NCI-H345 (cell line): ENCODE measurements around the gene ANKRD23.
"Not testable (repeated sequence)": the region's sequence is repeated elsewhere in the genome, so short reads cannot be mapped to it uniquely, and the experiment has no call there.

ENCODE experiments used
- DNase-seq: peaks from one replicate; lab custom pipeline; 2025; lab: John Stamatoyannopoulos, UW

The ANKRD23 gene

GRCh38 chr2:96843538-96844268 lies at the start of gene ANKRD23:
ANKRD23 (minus strand) TSS chr2:96844021; CDS start chr2:96843992, 29 bp downstream.
- DNase-seq = no peak

GRCh38 chr2:96891591-96892333 lies 47.9 kb upstream of the ANKRD23 start:
- DNase-seq = no peak

GRCh38 chr2:96890726-96891385 lies 47.0 kb upstream of the ANKRD23 start:
- DNase-seq = no peak

GRCh38 chr2:96890252-96890651 lies 46.4 kb upstream of the ANKRD23 start:
- DNase-seq = no peak

DNA sequence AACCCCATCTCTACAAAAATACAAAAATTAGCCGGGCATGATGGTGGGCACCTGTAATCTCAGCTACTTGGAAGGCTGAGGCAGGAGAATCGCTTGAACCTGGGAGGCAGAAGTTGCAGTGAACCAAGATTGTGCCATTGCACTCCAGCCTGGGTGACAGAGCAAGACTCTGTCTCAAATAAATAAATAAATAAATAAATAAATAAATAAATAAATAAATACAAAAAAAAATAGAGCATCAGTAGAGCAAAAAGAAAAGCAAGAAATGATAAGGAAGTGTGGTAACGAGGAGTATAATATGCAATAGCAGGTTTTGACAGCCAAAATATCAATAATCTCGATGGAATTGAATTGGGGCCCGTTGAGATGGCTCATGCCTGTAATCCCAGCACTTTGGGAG lies 45.7 kb upstream of the ANKRD23 start:
- not testable (repeated sequence) for DNase-seq

GRCh38 chr2:96888072-96889011 lies 44.5 kb upstream of the ANKRD23 start:
- DNase-seq = peak; percentile 28

DNA sequence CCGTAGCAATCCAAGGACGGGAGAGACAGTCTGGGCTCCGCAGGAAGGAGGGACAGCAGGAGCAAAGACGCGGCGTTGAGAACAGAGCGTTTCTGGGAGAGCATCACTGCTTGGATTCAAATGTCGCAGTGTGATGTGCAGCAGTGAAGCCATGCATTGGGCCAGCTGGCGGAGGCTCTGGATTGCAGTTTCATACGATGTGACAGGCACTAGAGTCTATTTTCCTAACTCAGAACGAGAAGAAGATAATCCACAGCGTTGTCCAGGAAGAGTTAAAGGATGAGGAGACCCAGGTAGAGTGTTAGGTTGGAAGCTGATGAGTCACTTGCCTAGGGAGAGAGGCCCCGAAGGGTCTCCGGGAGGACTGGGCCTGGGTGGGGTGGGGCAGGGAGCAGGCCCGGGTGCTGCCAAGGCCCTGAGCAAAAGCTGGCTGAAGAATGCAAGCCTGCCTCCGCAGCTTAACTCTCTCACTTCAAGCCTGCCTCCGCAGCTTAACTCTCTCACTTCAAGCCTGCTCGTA lies 43.7 kb upstream of the ANKRD23 start:
- DNase-seq = no peak

DNA sequence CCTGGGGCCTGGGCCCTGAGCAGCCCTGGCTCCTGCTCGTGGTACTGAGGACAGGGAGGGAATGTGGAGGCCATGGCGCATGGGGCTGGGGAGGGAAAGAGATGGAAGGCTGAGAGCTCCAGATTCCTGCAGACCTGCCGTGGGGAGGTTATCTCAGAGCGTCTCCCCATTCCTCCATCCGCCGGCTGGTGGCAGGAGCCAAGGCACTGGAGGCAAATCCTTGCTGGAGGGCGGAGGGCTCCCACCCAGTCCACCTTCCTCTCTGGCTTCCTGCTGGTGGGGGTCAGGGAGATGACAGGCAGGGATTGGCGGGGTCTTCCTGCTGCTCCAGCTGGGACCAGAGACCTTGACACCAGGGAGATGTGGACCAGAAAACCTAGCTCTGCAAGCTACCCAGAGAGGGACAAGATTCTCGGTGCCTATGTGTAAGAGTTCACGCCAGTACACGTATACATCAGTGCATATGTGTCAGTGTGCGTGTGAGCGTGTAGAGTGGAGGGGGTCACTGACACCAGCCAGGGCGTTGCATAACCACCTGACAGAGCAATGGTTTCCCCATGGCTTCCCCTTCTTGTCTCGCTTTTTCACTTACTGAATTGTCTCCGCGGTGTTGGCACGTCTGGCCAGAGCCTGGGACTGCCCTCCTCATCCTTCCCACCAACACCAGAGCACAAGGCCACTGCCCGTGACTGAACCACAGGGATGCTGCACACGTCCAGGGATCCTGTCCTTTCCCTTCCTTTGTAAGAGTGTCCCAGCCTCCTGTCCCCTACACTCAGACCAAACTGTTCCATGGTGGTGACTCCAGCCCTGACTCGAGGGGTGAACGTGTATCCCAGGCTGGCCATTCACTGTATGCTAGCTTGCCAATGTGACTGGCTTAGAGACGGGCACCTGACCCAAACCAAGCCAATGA lies 41.9 kb upstream of the ANKRD23 start:
- no peak for DNase-seq

GRCh38 chr2:96884299-96885094 lies 40.7 kb upstream of the ANKRD23 start:
- no peak for DNase-seq

GRCh38 chr2:96883306-96883705 lies 39.5 kb upstream of the ANKRD23 start:
- no peak for DNase-seq

- no peak for DNase-seq
Observed at GRCh38 chr2:96882906-96883305, 39.1 kb upstream of the ANKRD23 start.

GRCh38 chr2:96882230-96882629 lies 38.4 kb upstream of the ANKRD23 start:
- no peak for DNase-seq

DNA sequence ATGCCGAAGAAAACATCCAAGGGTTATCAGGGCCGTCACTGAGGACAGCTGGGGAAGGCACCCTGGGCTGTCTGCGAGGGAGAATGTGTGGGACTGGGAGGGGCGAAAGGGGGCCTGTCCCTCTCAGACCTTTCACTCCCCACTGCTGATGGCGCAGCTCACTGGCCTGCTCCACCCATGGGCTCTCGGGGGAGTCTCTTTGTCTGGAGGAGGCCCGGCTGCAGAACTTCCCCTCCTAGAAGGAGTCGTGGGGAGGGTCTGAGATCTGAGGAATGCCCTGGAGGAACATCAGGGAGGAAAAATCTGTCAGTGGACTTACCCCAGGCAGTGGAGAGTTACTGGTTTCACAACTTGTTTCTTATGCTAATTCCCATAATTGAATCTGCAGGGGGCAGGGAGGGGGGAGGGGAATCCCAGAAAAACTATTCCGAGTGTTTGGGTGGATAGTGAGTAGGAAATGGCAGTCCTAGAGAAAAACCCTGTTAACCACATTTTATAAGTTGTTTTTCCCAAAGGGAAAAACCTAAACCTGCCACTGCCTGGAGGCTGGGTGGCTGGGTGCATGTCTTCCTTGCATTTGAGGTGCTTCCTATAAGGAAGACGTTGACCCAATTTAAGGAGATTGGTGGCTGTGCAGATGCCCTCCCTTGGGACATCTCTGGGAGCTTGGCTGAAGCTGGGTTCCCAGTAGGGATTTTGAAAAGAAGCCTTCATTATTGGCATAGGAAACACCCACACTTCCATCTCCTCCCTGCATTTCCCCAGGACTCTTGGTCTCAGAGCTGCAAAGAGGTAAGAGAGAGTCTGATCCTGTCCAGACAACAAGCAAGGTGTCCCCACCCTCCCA lies 37.8 kb upstream of the ANKRD23 start:
- no peak for DNase-seq

DNA sequence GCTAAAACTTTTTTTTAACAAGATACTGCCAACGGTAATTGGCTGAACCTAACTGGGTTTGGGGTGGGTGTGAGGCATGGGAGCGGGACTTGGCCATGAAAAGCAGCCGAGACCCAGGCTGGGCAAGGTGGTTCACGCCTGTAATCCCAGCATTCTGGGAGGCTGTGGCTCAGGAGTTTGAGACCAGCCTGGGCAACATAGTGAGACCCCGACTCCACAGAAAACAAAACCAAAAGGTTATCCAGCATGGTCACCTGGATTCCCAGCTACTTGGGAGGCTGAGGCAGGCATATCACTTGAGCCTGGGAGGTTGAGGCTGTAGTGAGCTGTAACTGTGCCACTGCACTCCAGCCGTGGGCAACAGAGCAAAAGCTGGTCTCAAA lies 37.1 kb upstream of the ANKRD23 start:
- no peak for DNase-seq

- DNase-seq = no peak
Observed at GRCh38 chr2:96879545-96880040, 35.8 kb upstream of the ANKRD23 start.

DNA sequence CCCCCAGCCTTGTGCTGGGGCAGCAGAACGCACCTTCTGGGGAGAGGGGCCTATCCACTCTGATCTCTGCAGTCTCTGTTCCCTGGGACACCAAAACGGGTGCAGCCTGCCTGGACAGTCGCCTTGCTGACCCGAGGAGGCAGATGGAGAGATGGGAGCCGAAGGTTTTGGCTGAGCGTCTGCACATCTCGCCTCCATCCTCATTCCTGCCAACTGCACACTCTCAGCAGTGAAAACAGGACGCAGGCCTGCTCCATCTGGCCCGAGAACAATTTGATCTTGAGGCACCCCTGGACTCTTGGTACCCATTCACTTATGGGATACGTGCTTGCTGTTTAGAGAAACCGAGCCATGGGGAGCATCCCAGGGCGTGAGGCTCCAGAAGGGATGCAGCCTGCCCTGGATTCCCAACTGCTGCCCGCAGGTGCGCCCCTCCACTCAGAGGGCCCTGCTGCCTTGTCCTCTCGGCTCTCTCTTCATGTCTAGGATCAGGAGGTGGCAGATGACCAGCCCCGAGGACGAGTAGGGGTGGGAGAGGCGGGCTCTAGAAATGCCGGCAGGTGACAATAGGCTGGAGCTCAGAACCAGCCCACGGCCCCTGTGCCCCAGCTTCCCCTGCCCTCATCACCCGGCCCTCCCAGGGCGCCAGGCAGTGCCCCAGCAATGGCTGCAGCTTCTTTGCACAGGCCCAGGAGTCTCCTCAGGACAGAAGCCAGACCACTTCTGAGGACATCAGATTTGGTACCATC lies 35.1 kb upstream of the ANKRD23 start:
- DNase-seq = no peak

- no peak for DNase-seq
Observed at GRCh38 chr2:96878171-96878570, 34.4 kb upstream of the ANKRD23 start.

DNA sequence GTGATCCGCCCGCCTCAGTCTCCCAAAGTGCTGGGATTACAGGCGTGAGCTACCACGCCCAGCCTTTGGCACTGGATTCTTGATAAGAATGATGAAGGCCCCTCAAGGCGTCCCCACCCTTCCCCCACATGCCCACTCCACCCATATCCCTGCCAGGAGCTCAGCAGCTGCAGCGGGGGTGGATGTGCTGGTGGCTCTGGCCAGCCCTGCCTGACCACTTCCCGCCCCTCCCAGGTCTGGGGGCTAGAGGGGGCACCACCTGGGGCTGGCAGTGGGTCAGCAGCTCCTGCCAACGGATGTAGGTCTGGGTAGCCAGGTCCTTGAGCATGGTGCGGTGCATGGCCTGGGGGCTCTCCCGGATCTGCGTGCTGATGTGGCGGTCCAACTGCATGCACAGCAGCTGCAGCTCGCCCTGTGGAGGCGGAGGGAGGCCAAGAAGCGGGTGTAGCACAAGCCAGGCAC lies 33.8 kb upstream of the ANKRD23 start:
- no peak for DNase-seq
